Smooth muscle cell (in vitro differentiated cells): ENCODE measurements around the gene FANK1. TPM values are rescaled to one million over a fixed set of nuclear protein-coding genes. Genes with fewer than 3 reads are reported as not detected.

ENCODE experiments used
- DNase-seq: peaks from one replicate; lab custom pipeline; 2025; ENCODE audit not compliant: unreplicated experiment; lab: John Stamatoyannopoulos, UW
- H2AFZ ChIP-seq: fragments of 200-600 bp; sonication (generic); 2 replicates; pipeline ENCODE4 v1.6.0; 2016; ENCODE audit warnings: antibody characterized with exemption, low read depth, mild to moderate bottlenecking
- H3F3A ChIP-seq: fragments of 200-600 bp; sonication (generic); 2 replicates; pipeline ENCODE4 v1.6.0; 2017; ENCODE audit warnings: antibody characterized with exemption, low read depth
- H3K27ac ChIP-seq: fragments of 200-600 bp; sonication (generic); 2 replicates; pipeline ENCODE4 v1.5.1; 2016; ENCODE audit warnings: low read depth, mild to moderate bottlenecking
- H3K27me3 ChIP-seq: fragments of 200-600 bp; sonication (generic); 2 replicates; pipeline ENCODE4 v1.6.1; 2016; ENCODE audit warnings: low read depth, mild to moderate bottlenecking
- H3K36me3 ChIP-seq: fragments of 200-600 bp; sonication (generic); 2 replicates; pipeline ENCODE4 v1.5.1; 2016; ENCODE audit warnings: low read depth
- H3K4me1 ChIP-seq: fragments of 200-600 bp; sonication (generic); 2 replicates; pipeline ENCODE4 v1.5.1; 2016; ENCODE audit warnings: low read depth
- H3K4me2 ChIP-seq: fragments of 200-600 bp; sonication (generic); 2 replicates; pipeline ENCODE4 v1.6.0; 2016; ENCODE audit warnings: mild to moderate bottlenecking
- H3K4me3 ChIP-seq: fragments of 200-600 bp; sonication (generic); 2 replicates; pipeline ENCODE4 v1.5.1; 2016; ENCODE audit warnings: mild to moderate bottlenecking
- H3K79me2 ChIP-seq: fragments of 200-600 bp; sonication (generic); 2 replicates; pipeline ENCODE4 v1.6.0; 2016; ENCODE audit warnings: low read depth, mild to moderate bottlenecking
- H3K9ac ChIP-seq: fragments of 200-600 bp; sonication (generic); 2 replicates; pipeline ENCODE4 v1.6.0; 2016; ENCODE audit warnings: low read depth
- H3K9me3 ChIP-seq: fragments of 200-600 bp; sonication (generic); replicated peaks from 2 replicates; pipeline ENCODE4 v1.5.1; 2016; ENCODE audit warnings: low read depth
- H4K20me1 ChIP-seq: fragments of 200-600 bp; sonication (generic); 2 replicates; pipeline ENCODE4 v1.6.0; 2016; ENCODE audit warnings: low read depth
- WGBS: methylation state at CpG from one replicate; pipeline ENCODE4 v1.1.7; 2016; ENCODE audit warnings: low lambda C conversion rate; 5-methylcytosine and 5-hydroxymethylcytosine counted together
- polyA plus RNA-seq: library from polyadenylated mRNA; unstranded; fragments of >200 nt; fragmentation: Nextera tagmentation; extraction: Ambion mirVana; gene quantifications from 2 replicates; pipeline ENCODE4 v1.2.1, GENCODE V29; 2016
- total RNA-seq: library from RNA; depleted of rRNA; stranded (reverse); fragments of >200 nt; gene quantifications from 2 replicates; pipeline ENCODE4 v1.2.3, GENCODE V29; 2014
- TF ChIP-seq, protein P1 (sequence below): fragments of 200-600 bp; sonication (generic); IDR thresholded peaks from 2 replicates; pipeline ENCODE4 v1.5.1; 2017; ENCODE audit warnings: borderline replicate concordance, mild to moderate bottlenecking, antibody characterized with exemption; ENCODE audit not compliant: insufficient read depth, poor library complexity, severe bottlenecking

FANK1 gene
- total and polyA plus RNA-seq, 2 experiments from 2014 or later, result 5.8 to 6.6 TPM

DNA sequence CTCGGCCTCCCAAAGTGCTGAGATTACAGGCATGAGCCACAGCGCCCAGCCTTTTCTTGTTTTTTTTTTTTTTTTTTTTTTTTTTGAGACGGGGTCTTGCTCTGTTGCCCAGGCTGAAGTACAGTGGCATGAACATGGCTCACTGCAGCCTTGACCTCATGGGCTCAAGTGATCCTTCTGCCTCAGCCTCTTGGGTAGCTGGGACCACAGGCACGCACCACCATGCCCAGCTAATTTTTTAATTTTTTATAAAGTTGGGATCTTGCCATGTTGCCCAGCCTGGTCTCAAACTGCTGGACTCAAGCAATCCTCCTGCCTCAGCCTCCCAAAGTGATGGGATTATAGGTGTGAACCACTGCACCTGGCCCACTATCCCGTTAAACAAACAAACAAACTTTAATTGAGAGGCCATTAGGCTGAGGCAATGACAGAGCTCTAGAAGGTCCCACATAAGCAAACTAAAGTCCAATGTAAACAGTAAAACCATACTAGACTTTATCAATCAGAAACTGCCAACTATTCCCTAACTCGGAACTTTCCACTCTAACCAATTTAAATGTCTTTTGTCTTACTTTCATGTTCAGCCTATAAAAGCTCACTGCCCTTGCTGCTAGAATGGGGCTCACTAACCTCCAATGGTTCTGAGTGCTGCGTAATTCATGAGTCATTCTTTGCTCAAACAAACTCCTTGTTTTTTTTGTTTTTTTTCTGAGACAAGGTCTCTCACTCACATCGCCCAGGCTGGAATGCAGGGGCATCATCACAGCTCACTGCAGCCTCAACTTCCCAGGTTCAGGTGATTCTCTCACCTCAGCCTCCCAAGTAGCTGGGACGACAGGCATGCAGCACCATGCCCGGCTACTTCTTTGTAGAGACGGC, 17.2 kb upstream of the FANK1 start:
- no peaks in the 10 kb centered on the region for H3K36me3 ChIP-seq
- H3K4me3 ChIP-seq, result no peak overlapping the region
- H3K9me3 ChIP-seq, result no peaks in the 10 kb centered on the region

DNA sequence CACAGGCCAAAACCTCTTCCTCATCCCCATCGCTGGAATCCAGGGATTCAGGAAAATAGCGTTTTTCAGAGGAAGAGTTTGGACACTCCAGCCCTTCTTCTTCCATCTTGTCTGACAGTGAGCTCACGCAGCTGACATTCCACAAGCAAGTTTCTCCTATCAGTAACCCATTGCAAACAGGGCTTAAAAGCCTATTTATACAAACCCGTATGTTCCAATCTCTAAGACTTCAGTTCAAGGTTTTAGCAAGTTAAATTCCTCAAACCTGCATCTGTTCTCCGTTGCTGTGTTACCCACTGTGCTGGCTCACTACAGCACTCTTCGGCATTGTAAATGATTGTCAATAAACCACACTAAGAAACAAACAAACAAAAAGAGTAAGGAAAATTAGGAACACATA, 15.6 kb upstream of the FANK1 start:
- Histone ChIP-seq H3K36me3 (no peaks in the 10 kb centered on the region), H3K79me2 (no peaks in the 10 kb centered on the region), H3K4me3 (no peak overlapping the region), H2AFZ (no peak overlapping the region), H3K27ac (peak overlapping the region; percentile 62), H3K4me1 (peaks cover 31% of the 10 kb centered on the region), H3K27me3 (no peaks in the 10 kb centered on the region), H4K20me1 (peaks cover 9% of the 10 kb centered on the region), H3K9ac (peak overlapping the region; percentile 26), H3K9me3 (no peaks in the 10 kb centered on the region), H3F3A (peaks cover 11% of the 10 kb centered on the region), H3K4me2 (peak overlapping the region; percentile 30)
- WGBS, result 32% methylated on average over 6 of the region's 6 CpGs
- TF ChIP-seq, protein P1, sequence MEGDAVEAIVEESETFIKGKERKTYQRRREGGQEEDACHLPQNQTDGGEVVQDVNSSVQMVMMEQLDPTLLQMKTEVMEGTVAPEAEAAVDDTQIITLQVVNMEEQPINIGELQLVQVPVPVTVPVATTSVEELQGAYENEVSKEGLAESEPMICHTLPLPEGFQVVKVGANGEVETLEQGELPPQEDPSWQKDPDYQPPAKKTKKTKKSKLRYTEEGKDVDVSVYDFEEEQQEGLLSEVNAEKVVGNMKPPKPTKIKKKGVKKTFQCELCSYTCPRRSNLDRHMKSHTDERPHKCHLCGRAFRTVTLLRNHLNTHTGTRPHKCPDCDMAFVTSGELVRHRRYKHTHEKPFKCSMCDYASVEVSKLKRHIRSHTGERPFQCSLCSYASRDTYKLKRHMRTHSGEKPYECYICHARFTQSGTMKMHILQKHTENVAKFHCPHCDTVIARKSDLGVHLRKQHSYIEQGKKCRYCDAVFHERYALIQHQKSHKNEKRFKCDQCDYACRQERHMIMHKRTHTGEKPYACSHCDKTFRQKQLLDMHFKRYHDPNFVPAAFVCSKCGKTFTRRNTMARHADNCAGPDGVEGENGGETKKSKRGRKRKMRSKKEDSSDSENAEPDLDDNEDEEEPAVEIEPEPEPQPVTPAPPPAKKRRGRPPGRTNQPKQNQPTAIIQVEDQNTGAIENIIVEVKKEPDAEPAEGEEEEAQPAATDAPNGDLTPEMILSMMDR, result no peak
- DNase-seq, result no peak

More for the DNA sequence above, 17.2 kb upstream of the FANK1 start:
- Histone ChIP-seq H3F3A (peaks cover 11% of the 10 kb centered on the region), H3K27me3 (no peaks in the 10 kb centered on the region), H3K9ac (no peak overlapping the region), H3K79me2 (no peaks in the 10 kb centered on the region), H2AFZ (no peak overlapping the region), H3K4me1 (peaks cover 31% of the 10 kb centered on the region), H4K20me1 (peaks cover 9% of the 10 kb centered on the region), H3K27ac (peak overlapping the region; percentile 70), H3K4me2 (peak overlapping the region; percentile 25)
- TF ChIP-seq, protein P1, result no peak
- 72% methylated on average over 11 of the region's 11 CpGs for WGBS
- DNase-seq, result no peak

DNA sequence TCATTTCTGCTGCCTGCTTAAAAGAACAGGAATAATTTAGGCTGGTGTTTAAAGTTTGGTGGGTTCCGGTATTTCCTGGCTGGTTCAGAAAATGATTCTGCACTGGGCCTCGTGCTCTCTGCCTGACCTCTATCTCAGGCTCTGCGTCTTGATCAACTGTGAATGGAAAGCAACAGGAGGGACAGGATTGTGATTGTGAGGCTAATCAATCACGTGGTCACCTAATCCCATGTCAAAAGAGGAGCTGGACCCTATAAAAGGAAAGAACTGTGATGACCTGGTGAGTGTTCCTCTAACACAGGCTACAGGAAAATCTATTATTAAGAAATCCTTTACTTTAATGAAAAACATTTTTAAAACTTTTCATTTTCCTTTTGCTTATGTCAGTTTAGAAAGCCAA, 15.2 kb upstream of the FANK1 start, which contains the start of gene DHX32:
TSS of gene DHX32 (minus strand) at position 101 of the 400 bp plus-strand sequence. CDS start 468 bp downstream, outside the sequence.
- Histone ChIP-seq H3K9ac (peak within 1 kb of the TSS; percentile 26), H3K36me3 (no peaks in the 10 kb centered on the region), H2AFZ (no peak within 1 kb of the TSS), H3K79me2 (no peaks in the 10 kb centered on the region), H3K4me2 (peak within 1 kb of the TSS; percentile 30), H3K4me1 (peaks cover 31% of the 10 kb centered on the region), H3K27me3 (no peaks in the 10 kb centered on the region), H3F3A (peaks cover 11% of the 10 kb centered on the region), H3K4me3 (no peak within 1 kb of the TSS), H3K9me3 (no peaks in the 10 kb centered on the region), H3K27ac (peak within 1 kb of the TSS; percentile 62), H4K20me1 (peaks cover 9% of the 10 kb centered on the region)
- TF ChIP-seq, protein P1, result no peak
- 34% methylated on average over 4 of the region's 4 CpGs for WGBS
- no peak for DNase-seq
